ENCODE data around the gene THADA. TPM values are rescaled to one million over a fixed set of nuclear protein-coding genes. Genes with fewer than 3 reads are reported as not detected.

The THADA gene
- total RNA-seq, 4 donors from 2014 or later: 26.2 to 58.3 (median 29.7) TPM

DNA sequence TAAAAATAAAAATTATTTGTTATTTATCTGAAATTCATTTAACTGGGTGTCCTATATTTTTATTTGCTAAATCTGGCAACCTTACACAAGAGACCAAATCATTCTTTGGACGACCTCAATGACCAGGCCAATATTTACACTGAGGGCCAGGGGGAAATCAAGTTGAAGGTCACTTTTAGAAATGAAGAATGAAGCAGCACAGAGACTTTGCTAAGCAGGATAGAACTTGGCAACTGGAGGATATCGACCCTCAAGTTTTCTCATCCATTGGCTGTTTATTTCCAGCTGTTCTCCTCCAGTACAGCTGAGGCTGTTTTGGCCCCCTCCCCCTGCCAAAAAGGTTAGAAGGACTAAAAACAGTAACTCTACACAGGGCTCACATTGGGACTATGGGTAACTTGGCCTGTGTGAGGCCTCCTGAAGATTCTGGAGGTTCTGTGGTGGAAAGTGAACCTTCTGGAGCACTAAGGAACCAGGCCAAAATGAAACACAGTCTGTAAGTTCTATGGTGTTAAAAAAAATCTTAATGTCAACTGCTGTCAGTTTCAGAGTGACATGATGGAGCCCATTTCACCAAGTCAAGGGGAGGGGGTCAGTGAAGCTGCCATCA, 337.2 kb downstream of the THADA start:
- Histone ChIP-seq H3K4me3 (no peak overlapping the region), H3K27me3 (no peaks in the 10 kb centered on the region), H3K9me3 (no peaks in the 10 kb centered on the region), H3K27ac (no peak overlapping the region), H3K36me3 (peaks cover 8% of the 10 kb centered on the region), H3K4me1 (peaks cover 9% of the 10 kb centered on the region)
- 90% methylated on average over 2 of the region's 2 CpGs for WGBS
- DNase-seq (ENCODE audit: low spot score in 2 of 2): no peak
- TF ChIP-seq, protein P1, sequence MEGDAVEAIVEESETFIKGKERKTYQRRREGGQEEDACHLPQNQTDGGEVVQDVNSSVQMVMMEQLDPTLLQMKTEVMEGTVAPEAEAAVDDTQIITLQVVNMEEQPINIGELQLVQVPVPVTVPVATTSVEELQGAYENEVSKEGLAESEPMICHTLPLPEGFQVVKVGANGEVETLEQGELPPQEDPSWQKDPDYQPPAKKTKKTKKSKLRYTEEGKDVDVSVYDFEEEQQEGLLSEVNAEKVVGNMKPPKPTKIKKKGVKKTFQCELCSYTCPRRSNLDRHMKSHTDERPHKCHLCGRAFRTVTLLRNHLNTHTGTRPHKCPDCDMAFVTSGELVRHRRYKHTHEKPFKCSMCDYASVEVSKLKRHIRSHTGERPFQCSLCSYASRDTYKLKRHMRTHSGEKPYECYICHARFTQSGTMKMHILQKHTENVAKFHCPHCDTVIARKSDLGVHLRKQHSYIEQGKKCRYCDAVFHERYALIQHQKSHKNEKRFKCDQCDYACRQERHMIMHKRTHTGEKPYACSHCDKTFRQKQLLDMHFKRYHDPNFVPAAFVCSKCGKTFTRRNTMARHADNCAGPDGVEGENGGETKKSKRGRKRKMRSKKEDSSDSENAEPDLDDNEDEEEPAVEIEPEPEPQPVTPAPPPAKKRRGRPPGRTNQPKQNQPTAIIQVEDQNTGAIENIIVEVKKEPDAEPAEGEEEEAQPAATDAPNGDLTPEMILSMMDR (IDR thresholded peaks at IDR 0.05): no peak
- TF ChIP-seq POLR2A (IDR thresholded peaks at IDR 0.05): no peak
- TF ChIP-seq EP300 (IDR thresholded peaks at IDR 0.05): no peak
- TF ChIP-seq POLR2AphosphoS5 (IDR thresholded peaks at IDR 0.05): no peak

DNA sequence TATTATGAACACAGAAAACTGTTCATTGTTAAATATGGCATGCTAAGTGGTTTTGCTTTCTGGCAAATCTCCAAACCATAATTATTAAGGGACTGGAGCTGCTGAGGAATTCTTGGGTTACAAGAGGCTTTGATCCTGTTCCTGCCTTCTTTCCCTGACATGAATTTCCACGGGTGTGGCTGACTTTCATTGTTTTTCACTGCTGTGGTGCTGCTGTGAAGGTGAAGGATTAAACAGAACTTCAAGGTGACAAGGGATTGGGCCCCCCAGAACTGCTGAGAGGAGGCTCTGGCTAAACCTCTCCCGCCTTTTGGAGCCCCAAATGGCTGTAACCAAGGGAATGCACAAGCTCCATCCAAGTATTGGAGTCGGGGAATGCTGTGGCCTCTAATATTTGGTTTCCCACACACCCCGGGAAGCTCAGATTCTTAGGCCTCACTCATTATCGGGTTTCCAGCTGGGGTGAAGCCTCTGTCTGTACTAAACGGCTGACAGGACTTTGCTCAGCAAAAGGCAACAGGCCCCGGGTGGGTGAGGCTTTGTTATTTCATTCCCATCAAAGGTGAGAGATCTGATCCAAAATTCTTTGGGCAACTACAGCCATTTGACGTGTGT, 340.4 kb downstream of the THADA start:
- H3K9me3 ChIP-seq: no peaks in the 10 kb centered on the region
- no peak for DNase-seq (ENCODE audit: low spot score in 2 of 2)
- no peaks in the 10 kb centered on the region for H3K27me3 ChIP-seq
- 75% methylated on average over 5 of the region's 8 CpGs for WGBS
- no peak overlapping the region for H3K4me3 ChIP-seq
- H3K27ac ChIP-seq: peak overlapping the region; percentile 36
- H3K4me1 ChIP-seq: peaks cover 9% of the 10 kb centered on the region
- no peak for TF ChIP-seq POLR2A (IDR thresholded peaks at IDR 0.05)
- TF ChIP-seq, protein P1 (IDR thresholded peaks at IDR 0.05): no peak
- TF ChIP-seq EP300 (IDR thresholded peaks at IDR 0.05): no peak
- no peak for TF ChIP-seq POLR2AphosphoS5 (IDR thresholded peaks at IDR 0.05)
- H3K36me3 ChIP-seq: peaks cover 6% of the 10 kb centered on the region

DNA sequence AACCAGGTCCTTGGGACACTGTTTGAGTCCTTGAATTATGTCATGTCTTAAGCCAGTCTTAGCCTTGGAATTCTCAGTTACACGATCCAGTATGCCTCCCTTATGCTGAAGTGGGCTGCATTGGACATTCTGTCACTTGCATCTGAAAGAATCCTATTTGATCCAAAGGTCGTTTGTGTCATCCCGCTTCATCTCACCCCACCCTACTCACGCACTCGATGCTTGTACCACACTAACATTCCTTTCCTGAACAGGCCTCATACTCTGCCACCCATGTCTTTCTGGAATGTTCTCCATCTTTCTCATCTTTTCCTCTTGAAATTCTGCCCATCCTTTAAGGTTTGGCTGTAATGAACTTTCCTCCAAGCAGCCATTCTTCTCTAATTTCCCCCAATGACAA, 341.5 kb downstream of the THADA start:
- no peak overlapping the region for H3K27ac ChIP-seq
- H3K4me3 ChIP-seq: no peak overlapping the region

DNA sequence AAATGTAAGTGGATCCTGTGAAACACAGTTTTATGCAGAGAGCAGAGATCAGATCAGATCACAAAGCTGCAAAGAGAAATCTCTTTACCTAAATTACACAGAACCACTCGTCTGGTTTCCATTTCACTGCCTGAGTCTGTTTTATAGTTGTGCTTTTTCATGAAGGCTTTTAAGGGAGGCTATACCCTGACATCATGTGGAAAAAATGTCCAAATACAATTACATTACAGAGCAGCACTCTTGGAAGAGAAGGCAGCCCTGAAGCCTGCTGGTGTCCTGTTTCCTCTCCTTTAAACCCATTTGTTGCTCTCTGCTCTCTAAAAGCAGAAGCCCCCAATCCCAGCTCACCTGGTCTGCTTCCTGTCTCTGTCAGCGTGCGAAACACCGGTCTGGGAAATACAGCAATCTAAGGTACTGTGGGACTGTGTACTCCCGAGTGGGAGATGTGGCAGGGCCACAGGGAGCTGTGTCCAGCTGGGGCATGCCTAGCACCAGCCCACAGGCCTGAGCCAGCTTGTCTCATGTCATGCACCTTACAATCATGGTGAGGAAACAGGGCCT, 344.6 kb downstream of the THADA start:
- H3K27me3 ChIP-seq: no peaks in the 10 kb centered on the region
- TF ChIP-seq POLR2A (IDR thresholded peaks at IDR 0.05) (no peak), EP300 (IDR thresholded peaks at IDR 0.05) (no peak), POLR2AphosphoS5 (IDR thresholded peaks at IDR 0.05) (no peak)
- TF ChIP-seq, protein P1 (IDR thresholded peaks at IDR 0.05): no peak
- H3K4me1 ChIP-seq: peaks cover 9% of the 10 kb centered on the region
- no peaks in the 10 kb centered on the region for H3K9me3 ChIP-seq
- no peak overlapping the region for H3K4me3 ChIP-seq
- peaks cover 3% of the 10 kb centered on the region for H3K36me3 ChIP-seq
- H3K27ac ChIP-seq: peak overlapping the region; percentile 55
- no peak for DNase-seq (ENCODE audit: low spot score in 2 of 2)
- WGBS: 49% methylated on average over 5 of the region's 5 CpGs

More for the DNA sequence above, 341.5 kb downstream of the THADA start:
- TF ChIP-seq POLR2A (IDR thresholded peaks at IDR 0.05) (no peak), POLR2AphosphoS5 (IDR thresholded peaks at IDR 0.05) (no peak), EP300 (IDR thresholded peaks at IDR 0.05) (no peak)
- TF ChIP-seq, protein P1 (IDR thresholded peaks at IDR 0.05): no peak
- H3K4me1 ChIP-seq: peaks cover 9% of the 10 kb centered on the region
- H3K9me3 ChIP-seq: no peaks in the 10 kb centered on the region
- WGBS: 76% methylated on average over 5 of the region's 5 CpGs
- peaks cover 6% of the 10 kb centered on the region for H3K36me3 ChIP-seq
- H3K27me3 ChIP-seq: no peaks in the 10 kb centered on the region
- no peak for DNase-seq (ENCODE audit: low spot score in 2 of 2)

DNA sequence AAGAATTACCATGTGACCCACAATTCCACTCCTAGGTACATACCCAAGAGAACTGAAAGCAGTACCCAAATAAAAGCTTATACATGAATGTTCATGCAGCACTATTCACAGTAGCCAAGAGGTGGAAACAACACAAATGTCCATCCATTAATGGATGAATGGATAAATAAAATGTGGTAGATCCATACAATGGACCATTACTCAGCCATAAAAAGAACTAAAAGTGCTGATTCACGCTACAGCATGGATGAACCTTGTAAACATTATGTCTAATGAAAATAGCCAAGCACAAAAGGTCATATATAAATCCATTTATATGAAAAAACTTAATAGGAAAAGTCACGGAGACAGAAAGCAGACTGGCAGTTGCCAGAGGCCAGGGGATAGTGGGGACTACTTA, 345.8 kb downstream of the THADA start:
- H3K36me3 ChIP-seq: peaks cover 3% of the 10 kb centered on the region
- H3K4me1 ChIP-seq: peaks cover 2% of the 10 kb centered on the region
- H3K27me3 ChIP-seq: no peaks in the 10 kb centered on the region
- 99% methylated on average over 2 of the region's 2 CpGs for WGBS
- no peak overlapping the region for H3K27ac ChIP-seq
- no peak overlapping the region for H3K4me3 ChIP-seq
- DNase-seq (ENCODE audit: low spot score in 2 of 2): no peak
- TF ChIP-seq, protein P1 (IDR thresholded peaks at IDR 0.05): no peak
- TF ChIP-seq POLR2AphosphoS5 (IDR thresholded peaks at IDR 0.05) (no peak), EP300 (IDR thresholded peaks at IDR 0.05) (no peak), POLR2A (IDR thresholded peaks at IDR 0.05) (no peak)
- no peaks in the 10 kb centered on the region for H3K9me3 ChIP-seq

Data from suprapubic skin (tissue), 4 donors.